ENCODE data around the gene PPP1R14B.

The PPP1R14B gene

GRCh38 chr11:64208796-64209562 is 37.8 kb downstream of the PPP1R14B start:
- Histone ChIP-seq H3K27me3 (replicated peaks; ENCODE audit: control insufficient read depth, insufficient read depth, low read length) (no peaks in the 10 kb centered on the region), H3K9ac (ENCODE audit: low read length) (no peak overlapping the region), H3K4me3 (ENCODE audit: low read length) (no peak overlapping the region), H3K9me3 (ENCODE audit: control insufficient read depth, low read length) (no peaks in the 10 kb centered on the region), H3K4me1 (ENCODE audit: control insufficient read depth, insufficient read depth, low read length) (peaks cover 9% of the 10 kb centered on the region), H3K36me3 (ENCODE audit: control insufficient read depth, insufficient read depth, low read length, severe bottlenecking) (peaks cover 11% of the 10 kb centered on the region)
- no peak for DNase-seq (ENCODE audit: low read depth)

- no peak for DNase-seq (ENCODE audit: low read depth)
These were observed 38.5 kb downstream of the PPP1R14B start for GRCh38 chr11:64208086-64208795.

GRCh38 chr11:64207256-64208085 is 39.3 kb downstream of the PPP1R14B start:
- DNase-seq (ENCODE audit: low read depth), result no peak

More at GRCh38 chr11:64208086-64208795, 38.5 kb downstream of the PPP1R14B start:
- Histone ChIP-seq H3K4me1 (ENCODE audit: control insufficient read depth, insufficient read depth, low read length) (peaks cover 9% of the 10 kb centered on the region), H3K4me3 (ENCODE audit: low read length) (peak overlapping the region; percentile 61), H3K9ac (ENCODE audit: low read length) (peak overlapping the region; percentile 74), H3K9me3 (ENCODE audit: control insufficient read depth, low read length) (no peaks in the 10 kb centered on the region), H3K27me3 (replicated peaks; ENCODE audit: control insufficient read depth, insufficient read depth, low read length) (no peaks in the 10 kb centered on the region), H3K36me3 (ENCODE audit: control insufficient read depth, insufficient read depth, low read length, severe bottlenecking) (peaks cover 19% of the 10 kb centered on the region)

GRCh38 chr11:64206457-64207255 is 40.1 kb downstream of the PPP1R14B start, which contains the start of gene FERMT3:
Gene FERMT3 (plus strand): TSS chr11:64206721. CDS start chr11:64207365, 644 bp downstream.
- Histone ChIP-seq H3K9me3 (ENCODE audit: control insufficient read depth, low read length) (no peaks in the 10 kb centered on the region), H3K4me1 (ENCODE audit: control insufficient read depth, insufficient read depth, low read length) (peaks cover 9% of the 10 kb centered on the region), H3K27me3 (replicated peaks; ENCODE audit: control insufficient read depth, insufficient read depth, low read length) (no peaks in the 10 kb centered on the region), H3K9ac (ENCODE audit: low read length) (peak within 1 kb of the TSS; percentile 74), H3K36me3 (ENCODE audit: control insufficient read depth, insufficient read depth, low read length, severe bottlenecking) (peaks cover 34% of the 10 kb centered on the region), H3K4me3 (ENCODE audit: low read length) (peak within 1 kb of the TSS; percentile 61)
- no peak for DNase-seq (ENCODE audit: low read depth)

More at GRCh38 chr11:64207256-64208085, 39.3 kb downstream of the PPP1R14B start:
- H3K27me3 ChIP-seq (replicated peaks; ENCODE audit: control insufficient read depth, insufficient read depth, low read length), result no peaks in the 10 kb centered on the region
- H3K36me3 ChIP-seq (ENCODE audit: control insufficient read depth, insufficient read depth, low read length, severe bottlenecking), result peaks cover 26% of the 10 kb centered on the region
- H3K9ac ChIP-seq (ENCODE audit: low read length), result peak overlapping the region; percentile 74
- no peaks in the 10 kb centered on the region for H3K9me3 ChIP-seq (ENCODE audit: control insufficient read depth, low read length)
- H3K4me1 ChIP-seq (ENCODE audit: control insufficient read depth, insufficient read depth, low read length), result peaks cover 9% of the 10 kb centered on the region
- H3K4me3 ChIP-seq (ENCODE audit: low read length), result peak overlapping the region; percentile 61

- Histone ChIP-seq H3K4me3 (ENCODE audit: low read length) (no peak overlapping the region), H3K36me3 (ENCODE audit: control insufficient read depth, insufficient read depth, low read length, severe bottlenecking) (peaks cover 55% of the 10 kb centered on the region)
These were observed 42.2 kb downstream of the PPP1R14B start for GRCh38 chr11:64204464-64204989.

GRCh38 chr11:64204080-64204440 is 42.7 kb downstream of the PPP1R14B start:
- Histone ChIP-seq H3K4me3 (ENCODE audit: low read length) (no peak overlapping the region), H3K36me3 (ENCODE audit: control insufficient read depth, insufficient read depth, low read length, severe bottlenecking) (peaks cover 56% of the 10 kb centered on the region), H3K9ac (ENCODE audit: low read length) (peak overlapping the region; percentile 22), H3K4me1 (ENCODE audit: control insufficient read depth, insufficient read depth, low read length) (peaks cover 9% of the 10 kb centered on the region), H3K27me3 (replicated peaks; ENCODE audit: control insufficient read depth, insufficient read depth, low read length) (no peaks in the 10 kb centered on the region), H3K9me3 (ENCODE audit: control insufficient read depth, low read length) (no peaks in the 10 kb centered on the region)
- DNase-seq (ENCODE audit: low read depth), result no peak

More at GRCh38 chr11:64204464-64204989, 42.2 kb downstream of the PPP1R14B start:
- H3K9me3 ChIP-seq (ENCODE audit: control insufficient read depth, low read length), result no peaks in the 10 kb centered on the region
- peaks cover 9% of the 10 kb centered on the region for H3K4me1 ChIP-seq (ENCODE audit: control insufficient read depth, insufficient read depth, low read length)
- H3K27me3 ChIP-seq (replicated peaks; ENCODE audit: control insufficient read depth, insufficient read depth, low read length), result no peaks in the 10 kb centered on the region
- H3K9ac ChIP-seq (ENCODE audit: low read length), result peak overlapping the region; percentile 22
- DNase-seq (ENCODE audit: low read depth), result peak; percentile 97

- no peaks in the 10 kb centered on the region for H3K9me3 ChIP-seq (ENCODE audit: control insufficient read depth, low read length)
- peaks cover 9% of the 10 kb centered on the region for H3K4me1 ChIP-seq (ENCODE audit: control insufficient read depth, insufficient read depth, low read length)
- DNase-seq (ENCODE audit: low read depth), result no peak
- no peaks in the 10 kb centered on the region for H3K27me3 ChIP-seq (replicated peaks; ENCODE audit: control insufficient read depth, insufficient read depth, low read length)
- no peak overlapping the region for H3K4me3 ChIP-seq (ENCODE audit: low read length)
- H3K36me3 ChIP-seq (ENCODE audit: control insufficient read depth, insufficient read depth, low read length, severe bottlenecking), result peaks cover 61% of the 10 kb centered on the region
- H3K9ac ChIP-seq (ENCODE audit: low read length), result no peak overlapping the region
These were observed 43.2 kb downstream of the PPP1R14B start for GRCh38 chr11:64203421-64204079.

- Histone ChIP-seq H3K36me3 (ENCODE audit: control insufficient read depth, insufficient read depth, low read length, severe bottlenecking) (peaks cover 66% of the 10 kb centered on the region), H3K4me1 (ENCODE audit: control insufficient read depth, insufficient read depth, low read length) (peaks cover 9% of the 10 kb centered on the region), H3K9ac (ENCODE audit: low read length) (no peak overlapping the region), H3K27me3 (replicated peaks; ENCODE audit: control insufficient read depth, insufficient read depth, low read length) (no peaks in the 10 kb centered on the region), H3K9me3 (ENCODE audit: control insufficient read depth, low read length) (no peaks in the 10 kb centered on the region), H3K4me3 (ENCODE audit: low read length) (no peak overlapping the region)
- DNase-seq (ENCODE audit: low read depth), result no peak
These were observed 43.8 kb downstream of the PPP1R14B start for GRCh38 chr11:64202992-64203391.

GRCh38 chr11:64201543-64201942 is 45.2 kb downstream of the PPP1R14B start:
- Histone ChIP-seq H3K36me3 (ENCODE audit: control insufficient read depth, insufficient read depth, low read length, severe bottlenecking) (peaks cover 81% of the 10 kb centered on the region), H3K9me3 (ENCODE audit: control insufficient read depth, low read length) (no peaks in the 10 kb centered on the region), H3K27me3 (replicated peaks; ENCODE audit: control insufficient read depth, insufficient read depth, low read length) (no peaks in the 10 kb centered on the region)

GRCh38 chr11:64198511-64198910 is 48.2 kb downstream of the PPP1R14B start:
- no peak for DNase-seq (ENCODE audit: low read depth)

More at GRCh38 chr11:64201543-64201942, 45.2 kb downstream of the PPP1R14B start:
- Histone ChIP-seq H3K4me3 (ENCODE audit: low read length) (no peak overlapping the region), H3K9ac (ENCODE audit: low read length) (no peak overlapping the region), H3K4me1 (ENCODE audit: control insufficient read depth, insufficient read depth, low read length) (no peaks in the 10 kb centered on the region)
- no peak for DNase-seq (ENCODE audit: low read depth)

More at GRCh38 chr11:64198511-64198910, 48.2 kb downstream of the PPP1R14B start:
- H3K4me3 ChIP-seq (ENCODE audit: low read length), result no peak overlapping the region
- H3K9ac ChIP-seq (ENCODE audit: low read length), result no peak overlapping the region
- H3K36me3 ChIP-seq (ENCODE audit: control insufficient read depth, insufficient read depth, low read length, severe bottlenecking), result peaks cover 95% of the 10 kb centered on the region
- H3K4me1 ChIP-seq (ENCODE audit: control insufficient read depth, insufficient read depth, low read length), result no peaks in the 10 kb centered on the region
- H3K9me3 ChIP-seq (ENCODE audit: control insufficient read depth, low read length), result no peaks in the 10 kb centered on the region
- H3K27me3 ChIP-seq (replicated peaks; ENCODE audit: control insufficient read depth, insufficient read depth, low read length), result no peaks in the 10 kb centered on the region

Measured in adipocyte (in vitro differentiated cells).